ENCODE measurements around the gene C1QTNF1.
A peak's percentile ranks its signal among the peaks of the same experiment; 100 is the strongest.
"Not testable (repeated sequence)": the region's sequence is repeated elsewhere in the genome, so short reads cannot be mapped to it uniquely, and the experiment has no call there.

The C1QTNF1 gene

GRCh38 chr17:79019261-79019631 is 4.7 kb upstream of the C1QTNF1 start:
- no peak for DNase-seq (ENCODE audit: low read depth in 1 of 2, low spot score in 1 of 2)
- H3K4me3 ChIP-seq (replicated peaks; ENCODE audit: insufficient read depth, low read length): no peak overlapping the region
- TF ChIP-seq, protein P1, sequence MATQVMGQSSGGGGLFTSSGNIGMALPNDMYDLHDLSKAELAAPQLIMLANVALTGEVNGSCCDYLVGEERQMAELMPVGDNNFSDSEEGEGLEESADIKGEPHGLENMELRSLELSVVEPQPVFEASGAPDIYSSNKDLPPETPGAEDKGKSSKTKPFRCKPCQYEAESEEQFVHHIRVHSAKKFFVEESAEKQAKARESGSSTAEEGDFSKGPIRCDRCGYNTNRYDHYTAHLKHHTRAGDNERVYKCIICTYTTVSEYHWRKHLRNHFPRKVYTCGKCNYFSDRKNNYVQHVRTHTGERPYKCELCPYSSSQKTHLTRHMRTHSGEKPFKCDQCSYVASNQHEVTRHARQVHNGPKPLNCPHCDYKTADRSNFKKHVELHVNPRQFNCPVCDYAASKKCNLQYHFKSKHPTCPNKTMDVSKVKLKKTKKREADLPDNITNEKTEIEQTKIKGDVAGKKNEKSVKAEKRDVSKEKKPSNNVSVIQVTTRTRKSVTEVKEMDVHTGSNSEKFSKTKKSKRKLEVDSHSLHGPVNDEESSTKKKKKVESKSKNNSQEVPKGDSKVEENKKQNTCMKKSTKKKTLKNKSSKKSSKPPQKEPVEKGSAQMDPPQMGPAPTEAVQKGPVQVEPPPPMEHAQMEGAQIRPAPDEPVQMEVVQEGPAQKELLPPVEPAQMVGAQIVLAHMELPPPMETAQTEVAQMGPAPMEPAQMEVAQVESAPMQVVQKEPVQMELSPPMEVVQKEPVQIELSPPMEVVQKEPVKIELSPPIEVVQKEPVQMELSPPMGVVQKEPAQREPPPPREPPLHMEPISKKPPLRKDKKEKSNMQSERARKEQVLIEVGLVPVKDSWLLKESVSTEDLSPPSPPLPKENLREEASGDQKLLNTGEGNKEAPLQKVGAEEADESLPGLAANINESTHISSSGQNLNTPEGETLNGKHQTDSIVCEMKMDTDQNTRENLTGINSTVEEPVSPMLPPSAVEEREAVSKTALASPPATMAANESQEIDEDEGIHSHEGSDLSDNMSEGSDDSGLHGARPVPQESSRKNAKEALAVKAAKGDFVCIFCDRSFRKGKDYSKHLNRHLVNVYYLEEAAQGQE (IDR thresholded peaks at IDR 0.05; ENCODE audit: insufficient replicate concordance, low read depth): no peak
- TF ChIP-seq POLR2AphosphoS5 (IDR thresholded peaks at IDR 0.05; ENCODE audit: low read depth) (no peak), SPI1 (IDR thresholded peaks at IDR 0.05; ENCODE audit: borderline replicate concordance, low read depth) (no peak), GABPA (IDR thresholded peaks at IDR 0.05; ENCODE audit: low read depth) (no peak)
- TF ChIP-seq, protein P2, sequence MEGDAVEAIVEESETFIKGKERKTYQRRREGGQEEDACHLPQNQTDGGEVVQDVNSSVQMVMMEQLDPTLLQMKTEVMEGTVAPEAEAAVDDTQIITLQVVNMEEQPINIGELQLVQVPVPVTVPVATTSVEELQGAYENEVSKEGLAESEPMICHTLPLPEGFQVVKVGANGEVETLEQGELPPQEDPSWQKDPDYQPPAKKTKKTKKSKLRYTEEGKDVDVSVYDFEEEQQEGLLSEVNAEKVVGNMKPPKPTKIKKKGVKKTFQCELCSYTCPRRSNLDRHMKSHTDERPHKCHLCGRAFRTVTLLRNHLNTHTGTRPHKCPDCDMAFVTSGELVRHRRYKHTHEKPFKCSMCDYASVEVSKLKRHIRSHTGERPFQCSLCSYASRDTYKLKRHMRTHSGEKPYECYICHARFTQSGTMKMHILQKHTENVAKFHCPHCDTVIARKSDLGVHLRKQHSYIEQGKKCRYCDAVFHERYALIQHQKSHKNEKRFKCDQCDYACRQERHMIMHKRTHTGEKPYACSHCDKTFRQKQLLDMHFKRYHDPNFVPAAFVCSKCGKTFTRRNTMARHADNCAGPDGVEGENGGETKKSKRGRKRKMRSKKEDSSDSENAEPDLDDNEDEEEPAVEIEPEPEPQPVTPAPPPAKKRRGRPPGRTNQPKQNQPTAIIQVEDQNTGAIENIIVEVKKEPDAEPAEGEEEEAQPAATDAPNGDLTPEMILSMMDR (IDR thresholded peaks at IDR 0.05; ENCODE audit: insufficient read depth, low read length): no peak
- no peak overlapping the region for H3K27ac ChIP-seq (replicated peaks)
- H3K27me3 ChIP-seq (ENCODE audit: insufficient read depth, poor library complexity, severe bottlenecking): peaks cover 37% of the 10 kb centered on the region

- peak in 1 of 2 experiments; percentile 62 for DNase-seq (ENCODE audit: low read depth in 1 of 2, low spot score in 1 of 2)
- TF ChIP-seq, protein P2 (IDR thresholded peaks at IDR 0.05; ENCODE audit: insufficient read depth, low read length): peak; percentile 48
- TF ChIP-seq SPI1 (IDR thresholded peaks at IDR 0.05; ENCODE audit: borderline replicate concordance, low read depth): no peak
- no peak for TF ChIP-seq POLR2AphosphoS5 (IDR thresholded peaks at IDR 0.05; ENCODE audit: low read depth)
- no peak overlapping the region for H3K27ac ChIP-seq (replicated peaks)
- H3K4me3 ChIP-seq (replicated peaks; ENCODE audit: insufficient read depth, low read length): no peak overlapping the region
- H3K27me3 ChIP-seq (ENCODE audit: insufficient read depth, poor library complexity, severe bottlenecking): peaks cover 44% of the 10 kb centered on the region
Measured at GRCh38 chr17:79019632-79020584, 4.1 kb upstream of the C1QTNF1 start.

DNA sequence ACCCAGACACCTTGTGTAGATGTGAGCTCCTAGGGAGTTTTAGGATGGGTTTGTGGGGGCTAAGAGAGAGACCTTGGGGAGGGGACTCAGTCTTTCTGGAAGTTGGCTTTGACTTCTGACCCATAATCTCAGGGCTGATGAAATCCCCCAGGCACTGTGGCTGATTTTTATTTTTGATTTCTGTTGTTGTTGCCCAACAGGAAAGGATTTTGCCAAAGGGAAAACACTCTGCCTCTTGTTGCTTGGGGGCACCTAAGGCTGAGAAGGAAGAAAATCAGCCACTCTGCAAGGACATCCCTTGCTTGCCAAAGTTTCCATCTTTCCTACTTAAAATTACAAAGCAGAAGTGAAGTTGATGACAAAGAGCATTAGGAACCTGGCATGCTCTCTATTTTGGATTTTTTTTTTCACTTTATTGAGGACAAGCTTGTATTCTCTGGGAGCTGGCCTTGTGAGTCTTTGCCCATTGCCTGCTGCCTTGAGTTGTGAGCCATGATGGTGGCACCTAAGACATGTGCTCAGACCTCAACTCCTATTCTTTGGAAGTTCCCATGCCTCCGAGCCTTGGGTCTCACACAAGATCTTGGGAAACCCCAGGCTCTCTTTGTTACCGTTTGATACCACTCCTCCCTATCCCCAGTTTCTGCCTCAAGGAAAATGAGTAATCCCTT is 3.2 kb upstream of the C1QTNF1 start:
- Histone ChIP-seq H3K27me3 (ENCODE audit: insufficient read depth, poor library complexity, severe bottlenecking) (peaks cover 52% of the 10 kb centered on the region), H3K4me3 (replicated peaks; ENCODE audit: insufficient read depth, low read length) (no peak overlapping the region), H3K27ac (replicated peaks) (no peak overlapping the region)
- TF ChIP-seq SPI1 (IDR thresholded peaks at IDR 0.05; ENCODE audit: borderline replicate concordance, low read depth): no peak
- TF ChIP-seq, protein P2 (IDR thresholded peaks at IDR 0.05; ENCODE audit: insufficient read depth, low read length): no peak
- no peak for TF ChIP-seq POLR2AphosphoS5 (IDR thresholded peaks at IDR 0.05; ENCODE audit: low read depth)
- TF ChIP-seq, protein P1 (IDR thresholded peaks at IDR 0.05; ENCODE audit: insufficient replicate concordance, low read depth): no peak
- DNase-seq (ENCODE audit: low read depth in 1 of 2, low spot score in 1 of 2): no peak

DNA sequence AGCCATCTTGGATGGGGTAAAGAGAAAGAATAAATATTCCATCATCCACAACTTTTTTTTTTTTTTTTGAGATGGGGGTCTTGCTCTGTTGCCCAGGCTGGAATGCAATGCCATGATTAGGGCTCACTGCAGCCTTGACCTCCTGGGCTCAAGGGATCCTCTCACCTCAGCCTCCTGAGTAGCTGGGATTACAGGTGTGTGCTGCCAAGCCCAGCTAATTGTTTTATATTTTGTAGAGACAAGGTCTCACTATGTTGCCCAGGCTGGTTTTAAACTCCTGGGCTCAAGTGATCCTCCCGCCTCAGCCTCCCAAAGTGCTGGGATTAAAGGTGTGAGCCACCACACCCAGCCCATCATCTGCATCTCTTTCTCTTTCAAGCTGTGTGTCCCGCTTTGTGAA is 2.0 kb upstream of the C1QTNF1 start:
- peaks cover 59% of the 10 kb centered on the region for H3K27me3 ChIP-seq (ENCODE audit: insufficient read depth, poor library complexity, severe bottlenecking)
- DNase-seq (ENCODE audit: low read depth in 1 of 2, low spot score in 1 of 2); H3K27ac ChIP-seq (replicated peaks); H3K4me3 ChIP-seq (replicated peaks; ENCODE audit: insufficient read depth, low read length): not testable (repeated sequence)
